ENCODE measurements around the gene FADS2. TPM values are rescaled to one million over a fixed set of nuclear protein-coding genes. Genes with fewer than 3 reads are reported as not detected.

FADS2 gene
- total and polyA plus RNA-seq, 10 of the 15 experiments (the other 5 are each of a cell fraction or from before 2014, with no cell fraction given) = 3.3 to 313 (median 149) TPM

DNA sequence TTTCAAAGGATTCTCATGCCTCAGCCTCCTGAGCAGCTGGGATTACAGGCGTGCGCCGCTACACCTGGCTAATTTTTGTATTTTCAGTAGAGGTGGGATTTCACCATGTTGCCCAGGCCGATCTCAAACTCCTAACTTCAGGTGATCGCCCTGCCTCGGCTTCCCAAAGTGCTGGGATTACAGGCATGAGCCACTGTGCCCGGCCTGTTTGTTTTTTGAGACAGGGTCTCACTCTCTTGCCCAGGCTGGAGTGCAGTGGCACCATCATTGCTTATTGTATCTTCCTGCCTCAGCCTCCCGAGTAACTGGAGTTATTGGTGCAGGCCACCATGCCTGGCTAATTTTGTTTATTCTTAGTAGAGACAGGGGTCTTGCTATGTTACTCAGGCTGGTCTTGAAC lies 8.1 kb downstream of the FADS2 start (continued):
- TF ChIP-seq, protein P1, sequence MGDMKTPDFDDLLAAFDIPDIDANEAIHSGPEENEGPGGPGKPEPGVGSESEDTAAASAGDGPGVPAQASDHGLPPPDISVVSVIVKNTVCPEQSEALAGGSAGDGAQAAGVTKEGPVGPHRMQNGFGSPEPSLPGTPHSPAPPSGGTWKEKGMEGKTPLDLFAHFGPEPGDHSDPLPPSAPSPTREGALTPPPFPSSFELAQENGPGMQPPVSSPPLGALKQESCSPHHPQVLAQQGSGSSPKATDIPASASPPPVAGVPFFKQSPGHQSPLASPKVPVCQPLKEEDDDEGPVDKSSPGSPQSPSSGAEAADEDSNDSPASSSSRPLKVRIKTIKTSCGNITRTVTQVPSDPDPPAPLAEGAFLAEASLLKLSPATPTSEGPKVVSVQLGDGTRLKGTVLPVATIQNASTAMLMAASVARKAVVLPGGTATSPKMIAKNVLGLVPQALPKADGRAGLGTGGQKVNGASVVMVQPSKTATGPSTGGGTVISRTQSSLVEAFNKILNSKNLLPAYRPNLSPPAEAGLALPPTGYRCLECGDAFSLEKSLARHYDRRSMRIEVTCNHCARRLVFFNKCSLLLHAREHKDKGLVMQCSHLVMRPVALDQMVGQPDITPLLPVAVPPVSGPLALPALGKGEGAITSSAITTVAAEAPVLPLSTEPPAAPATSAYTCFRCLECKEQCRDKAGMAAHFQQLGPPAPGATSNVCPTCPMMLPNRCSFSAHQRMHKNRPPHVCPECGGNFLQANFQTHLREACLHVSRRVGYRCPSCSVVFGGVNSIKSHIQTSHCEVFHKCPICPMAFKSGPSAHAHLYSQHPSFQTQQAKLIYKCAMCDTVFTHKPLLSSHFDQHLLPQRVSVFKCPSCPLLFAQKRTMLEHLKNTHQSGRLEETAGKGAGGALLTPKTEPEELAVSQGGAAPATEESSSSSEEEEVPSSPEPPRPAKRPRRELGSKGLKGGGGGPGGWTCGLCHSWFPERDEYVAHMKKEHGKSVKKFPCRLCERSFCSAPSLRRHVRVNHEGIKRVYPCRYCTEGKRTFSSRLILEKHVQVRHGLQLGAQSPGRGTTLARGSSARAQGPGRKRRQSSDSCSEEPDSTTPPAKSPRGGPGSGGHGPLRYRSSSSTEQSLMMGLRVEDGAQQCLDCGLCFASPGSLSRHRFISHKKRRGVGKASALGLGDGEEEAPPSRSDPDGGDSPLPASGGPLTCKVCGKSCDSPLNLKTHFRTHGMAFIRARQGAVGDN (IDR thresholded peaks at IDR 0.05) = no peak
- TF ChIP-seq, protein P2, sequence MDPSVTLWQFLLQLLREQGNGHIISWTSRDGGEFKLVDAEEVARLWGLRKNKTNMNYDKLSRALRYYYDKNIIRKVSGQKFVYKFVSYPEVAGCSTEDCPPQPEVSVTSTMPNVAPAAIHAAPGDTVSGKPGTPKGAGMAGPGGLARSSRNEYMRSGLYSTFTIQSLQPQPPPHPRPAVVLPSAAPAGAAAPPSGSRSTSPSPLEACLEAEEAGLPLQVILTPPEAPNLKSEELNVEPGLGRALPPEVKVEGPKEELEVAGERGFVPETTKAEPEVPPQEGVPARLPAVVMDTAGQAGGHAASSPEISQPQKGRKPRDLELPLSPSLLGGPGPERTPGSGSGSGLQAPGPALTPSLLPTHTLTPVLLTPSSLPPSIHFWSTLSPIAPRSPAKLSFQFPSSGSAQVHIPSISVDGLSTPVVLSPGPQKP (IDR thresholded peaks at IDR 0.05; ENCODE audit: low read depth, low read length) = no peak

DNA sequence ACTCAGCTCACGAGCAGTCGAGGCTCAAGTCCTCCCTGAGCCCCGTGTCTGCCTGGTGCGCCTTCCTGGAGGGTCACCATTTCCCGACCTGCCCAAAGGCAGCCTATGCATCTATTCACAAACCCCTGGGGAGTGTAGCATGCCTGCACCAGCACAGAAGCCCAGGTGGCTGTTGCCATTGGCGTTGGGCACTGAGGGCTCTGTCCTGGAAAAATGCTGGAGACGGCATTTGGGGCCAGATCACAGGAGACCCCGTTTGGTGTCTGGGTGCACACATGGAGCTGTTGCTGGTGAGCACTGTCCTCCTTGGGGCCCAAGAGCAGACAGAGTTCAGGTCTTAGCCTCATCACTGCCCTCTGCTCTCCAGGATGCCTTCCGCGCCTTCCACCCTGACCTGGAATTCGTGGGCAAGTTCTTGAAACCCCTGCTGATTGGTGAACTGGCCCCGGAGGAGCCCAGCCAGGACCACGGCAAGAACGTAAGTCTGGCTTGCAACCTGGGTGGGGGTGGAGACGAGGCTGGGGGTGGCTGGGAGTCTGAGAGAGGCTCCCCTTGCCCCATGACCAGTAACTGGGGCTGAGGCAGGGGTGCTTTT lies 9.4 kb downstream of the FADS2 start:
- Histone ChIP-seq H3K36me3 (ENCODE audit: control insufficient read depth in 2 of 2, insufficient read depth in 2 of 2, low read length in 1 of 2) (peaks cover 28 to 33% of the 10 kb centered on the region in 2 experiments), H2AFZ (ENCODE audit: control insufficient read depth, low read depth, low read length) (no peak overlapping the region), H3K27me3 (replicated peaks in 1 of 2; ENCODE audit: control insufficient read depth in 2 of 2, insufficient read depth in 2 of 2, low read length in 1 of 2) (no peaks in the 10 kb centered on the region), H3K27ac (ENCODE audit: control insufficient read depth, insufficient read depth) (no peak overlapping the region), H3K79me2 (ENCODE audit: control insufficient read depth, insufficient read depth, low read length) (peaks cover 46% of the 10 kb centered on the region), H3K9me3 (replicated peaks; ENCODE audit: control insufficient read depth, insufficient read depth, low read length) (no peaks in the 10 kb centered on the region), H3K4me3 (no peak overlapping the region), H3K4me1 (ENCODE audit: control insufficient read depth, insufficient read depth, low read length) (peaks cover 25% of the 10 kb centered on the region), H4K20me1 (ENCODE audit: control insufficient read depth, insufficient read depth) (no peaks in the 10 kb centered on the region), H3K9ac (ENCODE audit: control insufficient read depth, insufficient read depth, low read length) (no peak overlapping the region), H3K4me2 (ENCODE audit: control insufficient read depth, insufficient read depth) (no peak overlapping the region)
- DNase-seq (ENCODE audit: low read depth, low spot score) (no peak), FAIRE-seq (no peak), ATAC-seq (no peak)
- in situ Hi-C loops (cut with MboI) (no loop called here), intact Hi-C loops (cut with micrococcal nuclease; ENCODE audit: unreplicated experiment) (no loop called here)
- BruUV-seq (replicated peaks) = no TSS peak
- RAD21 ChIA-PET (ENCODE audit: unreplicated experiment) = interaction anchor here (1.6 kb wide), 1 partner anchor 22 kb away, joined by 3 read pairs; no protein-coding TSS in a partner anchor
- SMC1A ChIA-PET (ENCODE audit: uncharacterized antibody, unreplicated experiment) = interaction anchor here (2.4 kb wide), 1 partner anchor 40 kb away, joined by 15 read pairs; no protein-coding TSS in a partner anchor
- CTCF ChIA-PET = interaction anchor here (1.5 to 2.7 kb wide), 2 partner anchors 40 to 271 kb away, joined by 3 to 12 read pairs; no protein-coding TSS in a partner anchor
- 83% methylated on average over 15 of the region's 15 CpGs for WGBS (ENCODE audit: insufficient coverage, insufficient replicate concordance, low lambda C conversion rate, missing lambda C conversion rate)
- POLR2A ChIA-PET = interaction anchor here (1.0 to 4.8 kb wide), 3 partner anchors 21 to 44 kb away, joined by 3 to 76 read pairs (median 22); partner anchors contain the start of gene FADS1
- TF ChIP-seq EED (IDR thresholded peaks at IDR 0.05; ENCODE audit: low read depth) (no peak), IKZF1 (conservative IDR thresholded peaks at IDR 0.05) (no peak), SUZ12 (IDR thresholded peaks at IDR 0.05; ENCODE audit: unreplicated experiment) (no peak), NBN (IDR thresholded peaks at IDR 0.05) (no peak), POU2F2 (IDR thresholded peaks at IDR 0.05; ENCODE audit: borderline replicate concordance, low read depth, low read length) (no peak), BRCA1 (IDR thresholded peaks at IDR 0.05; ENCODE audit: low read depth, low read length) (no peak), CBX5 (IDR thresholded peaks at IDR 0.05; ENCODE audit: low read depth) (no peak), CBX3 (IDR thresholded peaks at IDR 0.05; ENCODE audit: borderline replicate concordance, low read depth) (no peak), NFXL1 (IDR thresholded peaks at IDR 0.05; ENCODE audit: borderline replicate concordance) (no peak)
- TF ChIP-seq, protein P3, sequence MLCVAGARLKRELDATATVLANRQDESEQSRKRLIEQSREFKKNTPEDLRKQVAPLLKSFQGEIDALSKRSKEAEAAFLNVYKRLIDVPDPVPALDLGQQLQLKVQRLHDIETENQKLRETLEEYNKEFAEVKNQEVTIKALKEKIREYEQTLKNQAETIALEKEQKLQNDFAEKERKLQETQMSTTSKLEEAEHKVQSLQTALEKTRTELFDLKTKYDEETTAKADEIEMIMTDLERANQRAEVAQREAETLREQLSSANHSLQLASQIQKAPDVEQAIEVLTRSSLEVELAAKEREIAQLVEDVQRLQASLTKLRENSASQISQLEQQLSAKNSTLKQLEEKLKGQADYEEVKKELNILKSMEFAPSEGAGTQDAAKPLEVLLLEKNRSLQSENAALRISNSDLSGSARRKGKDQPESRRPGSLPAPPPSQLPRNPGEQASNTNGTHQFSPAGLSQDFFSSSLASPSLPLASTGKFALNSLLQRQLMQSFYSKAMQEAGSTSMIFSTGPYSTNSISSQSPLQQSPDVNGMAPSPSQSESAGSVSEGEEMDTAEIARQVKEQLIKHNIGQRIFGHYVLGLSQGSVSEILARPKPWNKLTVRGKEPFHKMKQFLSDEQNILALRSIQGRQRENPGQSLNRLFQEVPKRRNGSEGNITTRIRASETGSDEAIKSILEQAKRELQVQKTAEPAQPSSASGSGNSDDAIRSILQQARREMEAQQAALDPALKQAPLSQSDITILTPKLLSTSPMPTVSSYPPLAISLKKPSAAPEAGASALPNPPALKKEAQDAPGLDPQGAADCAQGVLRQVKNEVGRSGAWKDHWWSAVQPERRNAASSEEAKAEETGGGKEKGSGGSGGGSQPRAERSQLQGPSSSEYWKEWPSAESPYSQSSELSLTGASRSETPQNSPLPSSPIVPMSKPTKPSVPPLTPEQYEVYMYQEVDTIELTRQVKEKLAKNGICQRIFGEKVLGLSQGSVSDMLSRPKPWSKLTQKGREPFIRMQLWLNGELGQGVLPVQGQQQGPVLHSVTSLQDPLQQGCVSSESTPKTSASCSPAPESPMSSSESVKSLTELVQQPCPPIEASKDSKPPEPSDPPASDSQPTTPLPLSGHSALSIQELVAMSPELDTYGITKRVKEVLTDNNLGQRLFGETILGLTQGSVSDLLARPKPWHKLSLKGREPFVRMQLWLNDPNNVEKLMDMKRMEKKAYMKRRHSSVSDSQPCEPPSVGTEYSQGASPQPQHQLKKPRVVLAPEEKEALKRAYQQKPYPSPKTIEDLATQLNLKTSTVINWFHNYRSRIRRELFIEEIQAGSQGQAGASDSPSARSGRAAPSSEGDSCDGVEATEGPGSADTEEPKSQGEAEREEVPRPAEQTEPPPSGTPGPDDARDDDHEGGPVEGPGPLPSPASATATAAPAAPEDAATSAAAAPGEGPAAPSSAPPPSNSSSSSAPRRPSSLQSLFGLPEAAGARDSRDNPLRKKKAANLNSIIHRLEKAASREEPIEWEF (IDR thresholded peaks at IDR 0.05; ENCODE audit: insufficient replicate concordance, low read depth, low read length) = no peak

All from GM12878 (cell line).